Renal cortex interstitium (tissue), 11 donors: ENCODE results near the gene FN1. TPM values are rescaled to one million over a fixed set of nuclear protein-coding genes. Genes with fewer than 3 reads are reported as not detected.

Experiments
- DNase-seq, 11 donors: peaks; one replicate each; pipeline ENCODE4 v3.0.0-alpha.2; 2013; ENCODE audit warnings: low read depth in 9 of 11, low spot score in 4 of 11; ENCODE audit errors: extremely low read depth in 1 of 11
- polyA plus RNA-seq, 3 donors: library from polyadenylated mRNA; unstranded; fragments of 120-200 nt; gene quantifications; one replicate each; pipeline ENCODE4 v1.2.1, GENCODE V29; 2013; ENCODE audit not compliant: insufficient read length in 3 of 3

FN1 gene
- polyA plus RNA-seq, 3 donors, result 415 to 503 (median 495) TPM

DNA sequence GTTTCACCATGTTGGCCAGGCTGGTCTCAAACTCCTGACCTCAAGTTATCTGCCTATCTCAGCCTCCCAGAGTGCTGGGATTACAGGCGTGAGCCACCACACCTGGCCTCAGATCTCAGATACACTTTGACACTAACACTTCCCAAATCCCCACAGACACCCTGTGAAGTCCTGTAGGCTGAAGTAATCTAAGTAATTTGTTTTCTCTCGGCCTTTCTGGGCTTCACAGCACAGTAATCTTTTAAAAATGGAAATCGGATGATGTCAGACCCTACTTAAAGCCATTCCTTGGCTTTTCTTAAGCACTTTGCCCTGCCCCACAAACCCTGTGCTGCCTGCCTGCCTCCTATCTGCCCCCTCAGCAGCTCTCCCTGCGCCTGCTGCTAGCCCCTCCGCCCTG lies 107.8 kb downstream of the FN1 start:
- DNase-seq, result no peak

DNA sequence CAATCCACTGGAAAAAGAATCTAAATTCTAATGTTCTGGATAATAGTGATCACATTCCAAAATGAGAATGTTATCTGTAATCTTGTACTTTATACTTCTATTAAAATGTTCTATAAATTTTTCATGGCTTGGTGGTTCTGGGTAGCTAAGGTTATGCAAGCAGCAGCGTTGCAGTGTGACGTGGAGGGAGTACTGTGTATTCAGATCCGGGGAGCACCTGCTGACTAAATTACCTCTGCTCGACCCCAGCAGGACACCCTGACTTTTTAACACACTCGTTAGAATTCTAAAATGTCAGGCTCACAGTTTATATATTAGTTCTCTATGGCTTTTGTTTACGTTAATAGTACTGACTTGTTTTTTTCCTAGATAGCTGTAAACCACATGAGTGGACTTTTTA lies 111.1 kb downstream of the FN1 start:
- peak in 1 of 11 donors; percentile 16 for DNase-seq

DNA sequence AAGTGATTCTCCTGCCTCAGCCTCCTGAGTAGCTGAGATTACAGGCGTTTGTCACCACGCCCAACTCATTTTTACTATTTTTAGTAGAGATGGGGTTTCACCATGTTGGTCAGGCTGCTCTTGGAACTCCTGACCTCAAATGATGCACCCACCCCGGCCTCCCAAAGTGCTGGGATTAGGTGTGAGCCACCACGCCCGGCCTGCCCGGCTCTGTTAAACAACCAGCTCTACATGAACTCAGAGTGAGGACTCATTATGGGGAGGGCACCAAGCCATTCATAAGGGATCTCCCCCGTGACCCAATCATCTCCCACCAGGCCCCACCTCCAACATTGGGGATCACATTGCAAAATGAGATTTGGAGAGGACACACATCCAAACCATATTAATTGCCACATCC lies 115.2 kb downstream of the FN1 start:
- no peak for DNase-seq

DNA sequence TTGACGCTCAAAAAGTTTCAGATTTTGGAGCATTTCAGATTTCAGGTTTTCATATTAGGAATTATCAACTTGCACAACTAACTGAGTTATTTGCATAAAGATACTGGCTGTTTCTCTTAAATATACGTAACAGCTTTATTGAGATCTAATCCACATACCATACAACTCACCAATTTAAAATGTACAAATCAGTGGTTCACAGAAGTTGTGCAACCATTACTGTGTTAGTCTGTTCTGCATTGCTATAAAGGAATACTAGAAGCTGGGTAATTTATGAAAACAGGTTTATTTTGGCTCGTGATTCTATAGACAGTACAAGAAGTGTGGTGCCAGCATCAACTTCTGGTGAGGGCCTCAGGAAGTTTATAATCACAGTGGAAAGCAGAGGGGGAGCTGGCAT lies 115.8 kb downstream of the FN1 start:
- no peak for DNase-seq

DNA sequence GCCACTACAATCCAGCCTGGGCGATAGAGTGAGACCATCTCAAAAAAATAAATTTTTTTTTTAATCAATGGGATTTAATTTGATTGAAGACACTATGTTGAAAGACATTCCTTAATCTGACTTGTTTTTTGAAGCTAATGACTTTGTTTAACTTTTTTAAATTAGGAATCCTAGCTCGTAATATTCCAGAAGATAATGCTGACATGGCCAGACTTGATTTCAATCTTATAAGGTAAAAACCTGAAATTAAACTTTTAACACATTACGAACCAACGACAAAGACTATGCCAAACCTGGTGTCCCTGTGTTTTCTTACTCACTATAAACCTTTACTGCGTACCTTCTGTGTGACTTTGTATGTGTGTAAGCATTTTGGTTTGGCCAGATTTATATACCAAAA lies 116.4 kb downstream of the FN1 start:
- no peak for DNase-seq

DNA sequence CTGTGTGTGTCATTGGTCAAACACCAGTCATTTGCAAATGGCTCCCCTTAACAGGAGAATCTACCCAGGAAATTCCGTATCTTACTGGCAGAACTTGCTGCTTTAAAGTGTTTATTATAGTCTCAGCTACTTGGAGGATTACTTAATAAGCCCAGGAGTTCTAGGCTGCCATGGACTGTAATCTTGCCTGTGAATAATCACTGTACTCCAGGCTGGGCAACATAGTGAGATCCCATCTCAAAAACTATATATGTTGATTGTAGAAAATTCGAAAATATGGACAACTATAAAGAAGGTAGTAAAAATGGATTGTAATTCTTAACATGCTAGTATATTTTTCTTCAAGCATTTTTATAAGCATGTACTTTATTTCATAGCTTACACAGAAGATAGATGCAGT lies 119.5 kb downstream of the FN1 start:
- DNase-seq, result no peak

DNA sequence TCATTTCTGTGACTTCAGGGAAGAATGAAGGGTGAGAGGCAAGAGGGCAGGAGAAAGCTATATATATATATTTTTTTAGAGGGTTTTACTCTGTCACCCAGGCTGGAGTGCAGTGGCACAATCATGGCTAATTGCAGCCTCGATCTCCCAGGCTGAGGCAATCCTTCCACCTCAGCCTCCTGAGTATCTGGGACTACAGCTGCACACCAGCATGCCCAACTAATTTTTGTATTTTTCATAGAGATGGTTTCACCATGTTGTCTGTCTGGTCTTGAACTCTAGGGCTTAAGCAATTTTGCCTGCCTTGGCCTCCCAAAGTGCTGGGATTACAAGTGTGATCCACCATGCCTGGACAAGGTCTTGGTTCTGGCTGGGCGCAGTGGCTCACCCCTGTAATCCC lies 120.6 kb downstream of the FN1 start:
- no peak for DNase-seq

DNA sequence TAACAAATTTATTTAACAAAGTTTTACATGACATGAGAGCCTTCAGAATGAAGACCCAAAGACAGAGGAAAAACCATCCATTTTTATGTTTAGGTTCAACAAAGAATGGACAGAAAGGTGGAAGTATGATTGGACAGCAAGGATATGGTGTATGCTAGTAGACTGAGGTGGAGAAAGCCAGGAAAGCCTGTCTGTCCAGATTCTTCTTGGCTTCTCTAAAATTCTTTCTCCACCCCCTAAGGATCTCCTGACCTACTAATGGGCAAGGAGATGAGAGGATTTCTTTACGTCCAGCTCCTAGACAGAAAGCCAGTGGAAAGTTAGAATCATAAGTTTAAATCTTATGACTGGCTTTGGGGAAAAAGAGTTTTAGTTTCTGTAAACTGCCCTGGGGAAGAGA lies 121.0 kb downstream of the FN1 start:
- DNase-seq, result no peak

DNA sequence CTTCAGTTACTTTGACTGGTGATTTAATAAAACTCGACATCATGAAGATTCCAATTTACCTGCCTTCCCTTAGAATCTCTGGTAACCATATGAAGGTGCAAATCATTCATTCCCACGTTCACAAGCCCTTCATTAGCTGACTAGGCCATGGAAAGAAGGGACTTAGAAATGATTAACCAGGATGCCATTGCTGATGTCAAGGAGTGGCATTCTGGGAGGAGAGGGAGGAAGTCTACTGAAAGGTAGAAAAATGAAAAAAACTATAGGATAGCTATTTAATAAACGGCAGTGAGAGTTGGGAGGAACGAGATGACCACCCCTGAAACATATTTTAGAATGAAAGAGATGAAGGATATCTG lies 122.6 kb downstream of the FN1 start:
- no peak for DNase-seq

DNA sequence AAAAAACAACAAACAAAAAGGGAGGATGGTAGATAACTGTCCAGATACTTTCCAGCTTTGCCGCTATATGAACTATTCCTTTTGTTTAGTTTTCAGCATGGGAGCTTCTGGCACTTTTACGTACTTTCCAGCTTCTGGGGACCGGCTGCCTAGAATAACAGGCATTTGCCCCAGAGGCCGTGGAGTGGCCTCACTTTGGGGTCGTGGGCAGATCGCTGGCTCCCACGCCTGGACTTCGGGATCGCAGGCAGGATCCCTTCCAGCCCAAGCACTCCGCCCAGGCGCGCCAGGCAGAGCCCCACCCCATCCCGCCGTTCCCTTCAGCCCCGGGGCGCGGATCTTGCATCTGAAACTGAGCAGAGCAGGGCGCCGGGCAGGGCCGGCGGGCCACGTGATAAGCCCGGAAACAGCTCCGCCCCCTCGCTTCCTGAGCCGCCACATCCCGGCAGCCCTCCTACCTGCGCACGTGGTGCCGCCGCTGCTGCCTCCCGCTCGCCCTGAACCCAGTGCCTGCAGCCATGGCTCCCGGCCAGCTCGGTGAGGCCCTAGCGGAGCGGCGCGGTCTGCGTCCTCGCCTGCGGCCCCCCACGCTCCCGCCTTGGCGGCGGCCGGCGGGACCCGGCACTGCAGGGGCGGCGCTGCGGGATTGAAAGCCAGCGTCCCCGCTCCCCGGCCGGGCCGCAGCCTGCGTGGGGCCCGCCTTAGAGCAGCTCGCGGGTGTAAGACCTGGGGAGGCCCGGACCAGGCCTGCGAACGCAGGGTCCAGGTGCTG lies 124.1 kb downstream of the FN1 start, which contains the start of gene ATIC:
ATIC (plus strand) TSS at position 435 of the 772 bp plus-strand sequence; CDS start at position 519, 84 bp downstream.
- peak; percentile 58 to 89 (median 80) for DNase-seq

DNA sequence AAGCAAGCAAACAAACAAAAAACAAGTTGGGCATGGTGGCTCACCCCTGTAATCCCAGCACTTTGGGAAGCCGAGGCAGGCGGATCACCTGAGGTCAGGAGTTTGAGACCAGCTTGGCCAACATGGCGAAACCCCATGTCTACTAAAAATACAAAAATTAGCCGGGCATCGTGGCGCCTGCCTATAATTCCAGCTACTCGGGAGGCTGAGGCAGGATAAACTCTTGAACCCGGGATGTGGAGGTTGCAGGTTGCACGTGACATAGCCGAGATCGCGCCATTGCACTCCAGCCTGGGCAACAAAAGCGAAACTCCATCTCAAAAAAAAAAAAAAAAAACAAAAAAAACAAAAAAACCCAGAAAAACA lies 124.6 kb downstream of the FN1 start:
- DNase-seq, result peak in 1 of 11 donors; percentile 5

Other genes with a start within 250 kb of the FN1 start
- 100 to 1,000 TPM; 133 to 150 (median 137) TPM for gene ATIC, start 124.0 kb downstream of the FN1 start, polyA plus RNA-seq